K562 (cell line): Measurements from ENCODE around the gene OR56A3. TPM values are rescaled to one million over a fixed set of nuclear protein-coding genes. Genes with fewer than 3 reads are reported as not detected.
A peak's percentile ranks its signal among the peaks of the same experiment; 100 is the strongest.

Experiments
- ATAC-seq: fragments of 200-7000 bp; cut with Tn5 transposase; 3 replicates; pipeline ENCODE4 v1.9.1; 2020; ENCODE audit warnings: moderate library complexity
- BruUV-seq: library from RNA; stranded (reverse); fragments of 400-500 nt; replicated peaks from 2 replicates; lab custom pipeline; 2021; lab: Mats Ljungman, UMichigan
- CTCF ChIA-PET: fragments of 300-600 bp; formaldehyde crosslinking; extraction: SDS; loops from one replicate; lab custom pipeline; 2021; ENCODE audit warnings: low intra/inter-chr PET ratio; lab: Yijun Ruan, JAX
- POLR2A ChIA-PET: fragments of 300-600, 350-650 bp; sonication (Branson Sonifier 250); formaldehyde crosslinking; extraction: SDS; loops from one replicate; lab custom pipeline; 2021; ENCODE audit warnings: antibody characterized with exemption, inconsistent platforms; lab: Yijun Ruan, JAX
- DNase-seq, 4 experiments: peaks; one replicate each; pipeline versions ENCODE4 v3.0.0 to v3.0.0-alpha.2; 2011 to 2018; ENCODE audit warnings: low spot score in 3 of 4, mixed read lengths in 3 of 4; ENCODE audit errors: extremely low read depth in 1 of 4
- FAIRE-seq: peaks from 2 replicates; lab custom pipeline; 2011; peaks lifted over from hg19 to GRCh38; lab: Jason Lieb, UNC
- H2AFZ ChIP-seq: 2 replicates; pipeline ENCODE4 v1.6.0; 2011; ENCODE audit warnings: low read depth, low read length, control low read depth, inconsistent platforms
- H3K27ac ChIP-seq: fragments of 200-600 bp; 3 replicates; pipeline ENCODE4 v1.8.0; 2011; ENCODE audit warnings: low read depth, mild to moderate bottlenecking, control low read depth, inconsistent platforms, low read length, moderate library complexity, mixed read lengths; ENCODE audit errors: extremely low read depth
- H3K27me3 ChIP-seq, 2 experiments: fragments of 300-600 bp in 1 of 2; 2 replicates in 1 of 2; 3 replicates in 1 of 2; pipeline versions ENCODE4 v1.6.0 to v1.8.0; 2011; ENCODE audit warnings: inconsistent platforms in 2 of 2, low read length in 2 of 2, mild to moderate bottlenecking in 1 of 2, mixed read lengths in 1 of 2, moderate library complexity in 1 of 2; ENCODE audit not compliant: control insufficient read depth in 2 of 2, insufficient read depth in 2 of 2
- H3K36me3 ChIP-seq: fragments of 300-600 bp; 3 replicates; pipeline ENCODE4 v1.8.0; 2011; ENCODE audit warnings: mild to moderate bottlenecking, low read length, inconsistent platforms; ENCODE audit not compliant: control insufficient read depth, insufficient read depth
- H3K4me1 ChIP-seq, 2 experiments: fragments of 200-600 bp in 1 of 2; replicated peaks in 1 of 2; 2 replicates in 1 of 2; 3 replicates in 1 of 2; pipeline versions ENCODE4 v1.5.1 to v1.8.0; 2011; ENCODE audit warnings: inconsistent platforms in 2 of 2, low read length in 2 of 2, mild to moderate bottlenecking in 1 of 2, mixed read lengths in 1 of 2, moderate library complexity in 1 of 2; ENCODE audit not compliant: control insufficient read depth in 2 of 2, insufficient read depth in 2 of 2
- H3K4me2 ChIP-seq: 2 replicates; pipeline ENCODE4 v1.6.1; 2011; ENCODE audit warnings: low read length, control low read depth, inconsistent platforms, mixed read lengths; ENCODE audit not compliant: insufficient read depth
- H3K4me3 ChIP-seq: fragments of 200-600 bp; sonication (generic), shearing (Covaris generic); 2 replicates; pipeline ENCODE4 v1.5.1; 2016; ENCODE audit warnings: control low read depth, inconsistent platforms
- H3K79me2 ChIP-seq: fragments of 200-600 bp; 3 replicates; pipeline ENCODE4 v1.8.0; 2011; ENCODE audit warnings: low read length, inconsistent platforms; ENCODE audit not compliant: control insufficient read depth, insufficient read depth
- H3K9ac ChIP-seq, 2 experiments: 2 replicates each; pipeline versions ENCODE4 v1.6.0 to v1.6.1; 2011; ENCODE audit warnings: low read depth in 2 of 2, low read length in 2 of 2, control low read depth in 1 of 2, inconsistent platforms in 1 of 2, mild to moderate bottlenecking in 1 of 2, mixed read lengths in 1 of 2; ENCODE audit not compliant: insufficient read depth in 1 of 2
- H3K9me1 ChIP-seq: one replicate; pipeline ENCODE4 v1.6.0; 2011; ENCODE audit warnings: inconsistent platforms, mild to moderate bottlenecking, low read length, moderate library complexity; ENCODE audit not compliant: control insufficient read depth, insufficient read depth
- H3K9me3 ChIP-seq: replicated peaks from 2 replicates; pipeline ENCODE4 v1.5.1; 2011; ENCODE audit warnings: low read depth, low read length, inconsistent platforms; ENCODE audit not compliant: control insufficient read depth, insufficient read depth
- H4K20me1 ChIP-seq: replicated peaks from 2 replicates; pipeline ENCODE4 v1.6.1; 2011; ENCODE audit warnings: low read length, inconsistent platforms, mixed read lengths; ENCODE audit not compliant: control insufficient read depth, insufficient read depth
- CBX1 ChIP-seq: sonication (generic); IDR thresholded peaks from 2 replicates; pipeline ENCODE4 v1.6.1; 2016; ENCODE audit warnings: antibody characterized with exemption, low read depth, mild to moderate bottlenecking
- ESRRA ChIP-seq: fragments of 450-650 bp; IDR thresholded peaks from 2 replicates; pipeline ENCODE4 v1.6.1; 2014; ENCODE audit warnings: low read depth, mild to moderate bottlenecking, moderate library complexity, borderline replicate concordance
- IRF9 ChIP-seq: fragments of 450-650 bp; IDR thresholded peaks from 2 replicates; pipeline ENCODE4 v1.6.1; 2016; ENCODE audit warnings: missing biosample characterization, missing genetic modification characterization
- JUN ChIP-seq, 2 experiments: sonication (generic) in 1 of 2; formaldehyde crosslinking in 1 of 2; IDR thresholded peaks; 2 replicates each; pipeline versions ENCODE4 v1.6.1 to v1.8.0; 2012 to 2022; ENCODE audit warnings: borderline replicate concordance in 2 of 2, mild to moderate bottlenecking in 2 of 2, improper control_type of control experiment in 1 of 2, low read depth in 1 of 2, low read length in 1 of 2, missing genetic modification reagents in 1 of 2
- MED1 ChIP-seq: sonication (generic); formaldehyde crosslinking; IDR thresholded peaks from 2 replicates; pipeline ENCODE4 v1.8.1; 2023; ENCODE audit warnings: missing genetic modification reagents, borderline replicate concordance
- SRSF9 ChIP-seq: fragments of 200-400 bp; formaldehyde crosslinking; IDR thresholded peaks from 2 replicates; pipeline ENCODE4 v1.6.1; 2017; ENCODE audit warnings: low read depth, low read length, borderline replicate concordance
- ZNF778 ChIP-seq: fragments of 450-650 bp; formaldehyde crosslinking; IDR thresholded peaks from 2 replicates; pipeline ENCODE4 v1.4.0; 2020; ENCODE audit warnings: mild to moderate bottlenecking, moderate library complexity
- WGBS: fragments of 100-300 bp; shearing (Covaris generic); methylation state at CpG from one replicate; pipeline ENCODE4 v1.1.6; 2016; ENCODE audit warnings: low coverage, mixed read lengths; ENCODE audit not compliant: insufficient coverage; ENCODE audit errors: missing lambda C conversion rate; 5-methylcytosine and 5-hydroxymethylcytosine counted together
- in situ Hi-C: fragments of 300-500 bp; cut with MboI; formaldehyde crosslinking; loops from 4 replicates; pipeline ENCODE4 v1.15.0; 2018; ENCODE audit warnings: inconsistent platforms, mixed read lengths
- intact Hi-C: fragments of 100-400 bp; cut with micrococcal nuclease; formaldehyde crosslinking; loops from 2 replicates; pipeline ENCODE4 v1.14.2; 2022
- polyA plus RNA-seq, 8 experiments: library from polyadenylated mRNA; depleted of rRNA in 4 of 8; stranded (reverse) in 5 of 8; unstranded in 3 of 8; fragments of >200 nt; fragmentation: Nextera tagmentation in 2 of 8; fragmentation: Illumina TruSeq in 1 of 8; extraction: Ambion mirVana in 2 of 8; extraction: Trizol in 1 of 8; gene quantifications; 2 replicates each; pipeline versions ENCODE4 v1.2.1 to v1.2.3, GENCODE V29; 2011 to 2014; ENCODE audit warnings: inconsistent platforms in 1 of 8, missing spikeins in 1 of 8
- total RNA-seq, 7 experiments: library from RNA; depleted of rRNA in 6 of 7; stranded (reverse); fragments of >200 nt in 6 of 7; fragmentation: Illumina TruSeq in 2 of 7; extraction: Trizol in 2 of 7; gene quantifications; 2 replicates each; pipeline versions ENCODE4 v1.2.1 to v1.2.3, GENCODE V29; 2011 to 2021; ENCODE audit warnings: low replicate concordance in 1 of 7

OR56A3 gene
- total and polyA plus RNA-seq, 9 of the 15 experiments (the other 6 are each of a cell fraction or from before 2014, with no cell fraction given) = not detected

GRCh38 chr11:5928271-5928670 is 13.8 kb upstream of the OR56A3 start (continued):
- TF ChIP-seq MED1 (CRISPR knock-in tag) (no peak), IRF9 (tag) (no peak)

- BruUV-seq = no TSS peak
Measured at GRCh38 chr11:5928811-5929210, 13.2 kb upstream of the OR56A3 start.

More at GRCh38 chr11:5928811-5929210, 13.2 kb upstream of the OR56A3 start:
- in situ Hi-C loops (no loop called here), intact Hi-C loops (no loop called here)
- ATAC-seq = no peak
- H3K4me3 ChIP-seq = no peak overlapping the region
- no peak overlapping the region for H3K27ac ChIP-seq
- H3K9me3 ChIP-seq = peaks cover under 1% of the 10 kb centered on the region; the same call in 1 of the 2 replicates
- peak overlapping the region; percentile 8 for H2AFZ ChIP-seq
- H3K79me2 ChIP-seq = no peaks in the 10 kb centered on the region; the same call in 2 of the 3 replicates
- ChIA-PET POLR2A (interaction anchor here (0.6 kb wide), 1 partner anchor 398 kb away, joined by 3 read pairs; no protein-coding TSS in a partner anchor), CTCF (no interaction called here)
- no peaks in the 10 kb centered on the region for H3K9me1 ChIP-seq
- peaks cover 26 to 39% of the 10 kb centered on the region in 2 experiments; a peak in 4 of 5 replicates for H3K27me3 ChIP-seq
- no peak for DNase-seq
- no peak overlapping the region for H3K9ac ChIP-seq
- H3K4me1 ChIP-seq = peaks cover 0 to 4% of the 10 kb centered on the region in 2 experiments; a peak in 2 of 5 replicates
- TF ChIP-seq JUN (IDR thresholded peaks at IDR 0.05; ENCODE audit: borderline replicate concordance, low read depth, low read length) (no peak), JUN (CRISPR knock-in tag; IDR thresholded peaks at IDR 0.05; ENCODE audit: borderline replicate concordance) (no peak), CBX1 (no peak), ZNF778 (CRISPR knock-in tag) (no peak), SRSF9 (no peak), ESRRA (no peak)
- WGBS = 25% methylated on average over 15 of the region's 15 CpGs
- no peak for FAIRE-seq
- no peaks in the 10 kb centered on the region for H4K20me1 ChIP-seq
- no peaks in the 10 kb centered on the region for H3K36me3 ChIP-seq
- no peak overlapping the region for H3K4me2 ChIP-seq
